ENCODE results near the gene STARD7.

Gene STARD7

DNA sequence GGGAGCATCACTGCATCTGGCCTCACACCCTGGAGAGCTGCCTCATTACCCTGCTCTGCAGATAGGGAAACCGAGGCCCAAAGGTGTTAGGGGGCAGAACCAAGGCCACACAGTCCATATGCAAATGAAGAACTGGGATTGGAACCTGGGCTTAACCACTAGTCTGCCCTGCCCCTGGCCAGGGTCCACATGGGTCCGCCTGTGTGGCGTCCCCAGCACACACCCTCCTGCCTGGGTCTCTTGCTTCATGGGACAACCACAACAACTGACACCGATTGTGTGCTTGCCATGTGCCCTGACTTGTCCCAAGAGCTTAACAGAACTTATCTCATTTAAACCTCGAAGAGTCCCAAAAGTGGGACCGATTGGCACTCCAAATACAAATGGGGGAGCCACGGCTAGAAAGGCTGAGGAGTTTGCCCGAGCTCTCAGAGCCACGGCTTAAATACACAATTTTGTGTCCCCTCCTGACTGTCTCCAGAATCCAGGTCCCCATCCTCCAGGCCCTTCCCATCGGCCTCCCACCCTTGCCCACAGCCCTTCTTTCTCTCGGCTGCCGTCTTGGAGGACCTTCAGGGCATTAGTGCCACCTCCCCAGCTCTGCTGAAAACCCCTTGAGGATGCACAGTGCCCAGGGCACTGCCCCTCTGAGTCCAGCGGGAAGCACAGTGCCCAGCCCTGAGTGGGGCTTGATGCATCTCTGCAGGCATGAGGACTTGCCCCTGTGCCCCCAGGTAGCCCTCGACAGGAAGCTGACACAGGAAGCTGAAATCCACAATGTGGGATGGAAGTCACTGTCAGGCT lies 57.6 kb downstream of the STARD7 start:
- TF ChIP-seq, protein P1, sequence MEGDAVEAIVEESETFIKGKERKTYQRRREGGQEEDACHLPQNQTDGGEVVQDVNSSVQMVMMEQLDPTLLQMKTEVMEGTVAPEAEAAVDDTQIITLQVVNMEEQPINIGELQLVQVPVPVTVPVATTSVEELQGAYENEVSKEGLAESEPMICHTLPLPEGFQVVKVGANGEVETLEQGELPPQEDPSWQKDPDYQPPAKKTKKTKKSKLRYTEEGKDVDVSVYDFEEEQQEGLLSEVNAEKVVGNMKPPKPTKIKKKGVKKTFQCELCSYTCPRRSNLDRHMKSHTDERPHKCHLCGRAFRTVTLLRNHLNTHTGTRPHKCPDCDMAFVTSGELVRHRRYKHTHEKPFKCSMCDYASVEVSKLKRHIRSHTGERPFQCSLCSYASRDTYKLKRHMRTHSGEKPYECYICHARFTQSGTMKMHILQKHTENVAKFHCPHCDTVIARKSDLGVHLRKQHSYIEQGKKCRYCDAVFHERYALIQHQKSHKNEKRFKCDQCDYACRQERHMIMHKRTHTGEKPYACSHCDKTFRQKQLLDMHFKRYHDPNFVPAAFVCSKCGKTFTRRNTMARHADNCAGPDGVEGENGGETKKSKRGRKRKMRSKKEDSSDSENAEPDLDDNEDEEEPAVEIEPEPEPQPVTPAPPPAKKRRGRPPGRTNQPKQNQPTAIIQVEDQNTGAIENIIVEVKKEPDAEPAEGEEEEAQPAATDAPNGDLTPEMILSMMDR (IDR thresholded peaks at IDR 0.05; ENCODE audit: low read depth, low read length): no peak
- no peak overlapping the region for H3K4me3 ChIP-seq (ENCODE audit: low read depth, low read length)

DNA sequence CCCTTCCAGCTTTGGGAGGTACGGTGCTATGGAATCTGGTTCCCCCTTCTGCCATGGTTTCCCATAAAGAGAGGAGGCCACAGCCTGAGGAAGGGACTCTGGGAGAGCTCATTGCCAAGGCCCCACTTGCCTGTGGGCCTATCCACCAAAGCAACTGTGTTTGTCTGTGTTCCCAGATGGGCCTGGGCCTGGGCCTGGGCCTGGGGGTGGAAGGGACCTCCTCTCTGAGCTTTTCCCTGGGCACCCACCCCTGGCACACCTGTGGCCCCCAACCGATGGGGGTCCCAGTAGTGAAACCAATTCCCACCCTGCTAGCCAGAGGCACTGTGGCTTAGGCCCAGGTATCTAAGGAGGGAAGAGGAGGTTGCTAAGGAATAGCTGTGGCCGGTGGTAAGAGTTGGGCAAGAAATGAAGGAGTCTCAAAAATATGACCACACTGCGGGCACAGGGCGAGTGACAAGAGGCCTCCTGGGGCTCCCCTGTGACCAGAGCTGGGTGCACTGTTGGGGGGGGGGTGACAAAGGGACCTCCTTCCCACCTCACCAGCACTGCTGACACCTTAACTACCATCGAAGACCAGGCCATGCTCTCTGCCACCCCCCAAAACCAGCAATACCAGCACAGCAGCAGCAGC lies 58.5 kb downstream of the STARD7 start:
- no peak overlapping the region for H3K4me3 ChIP-seq (ENCODE audit: low read depth, low read length)
- TF ChIP-seq, protein P1 (IDR thresholded peaks at IDR 0.05; ENCODE audit: low read depth, low read length): no peak

DNA sequence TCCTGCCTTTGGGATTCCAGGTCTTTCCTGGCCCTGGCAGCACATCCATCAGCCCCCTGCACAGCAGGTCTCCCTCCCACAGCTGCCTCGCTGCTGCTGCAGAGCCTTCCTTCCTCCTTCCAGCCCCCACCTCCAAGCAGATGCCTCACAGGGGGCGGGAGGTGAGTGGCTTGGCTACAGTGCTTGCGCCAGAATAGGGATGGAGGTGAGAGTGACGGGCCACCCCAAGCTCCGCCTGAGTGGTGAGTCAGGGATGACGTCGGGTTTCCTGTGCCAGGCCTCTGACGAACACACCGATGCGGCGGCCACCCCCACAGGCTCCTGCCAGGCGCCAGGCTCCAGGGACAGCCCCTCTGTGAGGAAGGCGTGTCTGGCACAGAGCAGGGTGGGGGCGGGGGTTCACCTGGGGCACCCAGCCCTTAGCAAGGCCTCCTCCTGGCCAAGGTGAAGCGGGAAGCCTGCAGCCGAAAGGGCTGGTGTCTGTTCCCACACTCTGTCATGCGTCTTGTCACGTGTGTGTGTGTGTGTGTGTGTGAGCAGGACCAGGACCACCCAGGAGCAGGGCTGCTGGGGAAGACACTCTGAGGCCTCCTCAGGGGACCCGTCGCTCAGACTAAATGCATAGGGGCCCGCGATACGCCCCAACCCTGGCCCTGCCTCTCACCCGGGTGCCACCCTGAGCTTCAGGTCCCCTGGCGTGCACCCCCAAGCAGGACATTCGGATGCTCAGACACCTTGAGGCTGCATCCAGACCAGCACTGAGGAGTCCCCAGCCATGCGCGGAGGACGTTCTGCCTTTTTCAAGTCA lies 60.0 kb downstream of the STARD7 start:
- TF ChIP-seq, protein P1 (IDR thresholded peaks at IDR 0.05; ENCODE audit: low read depth, low read length): no peak
- no peak overlapping the region for H3K4me3 ChIP-seq (ENCODE audit: low read depth, low read length)

DNA sequence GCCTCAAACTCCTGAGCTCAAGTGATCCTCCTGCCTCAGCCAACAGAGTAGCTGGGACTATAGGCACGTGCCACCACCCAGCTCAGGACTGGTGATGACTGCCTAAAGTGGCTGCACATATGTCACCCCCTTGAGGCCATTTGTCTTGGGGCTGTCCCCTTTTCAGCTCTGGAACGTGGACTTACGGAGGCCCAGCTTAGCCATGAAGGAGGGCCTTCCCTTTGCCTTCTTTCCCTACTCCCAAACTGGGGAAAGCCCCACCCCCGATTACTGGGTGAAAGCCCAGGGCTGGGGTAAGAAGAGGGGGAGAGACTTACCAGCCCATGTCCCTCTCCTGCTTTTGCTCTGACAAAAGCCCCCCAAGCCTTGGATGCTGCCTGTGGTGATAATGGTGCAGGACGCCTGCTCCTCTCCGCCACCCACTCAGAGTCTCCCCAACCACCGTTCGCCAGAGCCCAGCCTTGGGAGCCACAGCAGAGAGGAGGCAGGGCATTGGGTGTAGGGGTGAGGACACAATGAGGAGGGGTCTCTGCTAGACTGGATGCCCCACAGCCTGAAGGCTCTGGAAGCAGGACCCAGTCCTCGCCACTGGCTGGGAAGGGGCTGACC lies 60.9 kb downstream of the STARD7 start:
- TF ChIP-seq, protein P1 (IDR thresholded peaks at IDR 0.05; ENCODE audit: low read depth, low read length): no peak
- no peak overlapping the region for H3K4me3 ChIP-seq (ENCODE audit: low read depth, low read length)

DNA sequence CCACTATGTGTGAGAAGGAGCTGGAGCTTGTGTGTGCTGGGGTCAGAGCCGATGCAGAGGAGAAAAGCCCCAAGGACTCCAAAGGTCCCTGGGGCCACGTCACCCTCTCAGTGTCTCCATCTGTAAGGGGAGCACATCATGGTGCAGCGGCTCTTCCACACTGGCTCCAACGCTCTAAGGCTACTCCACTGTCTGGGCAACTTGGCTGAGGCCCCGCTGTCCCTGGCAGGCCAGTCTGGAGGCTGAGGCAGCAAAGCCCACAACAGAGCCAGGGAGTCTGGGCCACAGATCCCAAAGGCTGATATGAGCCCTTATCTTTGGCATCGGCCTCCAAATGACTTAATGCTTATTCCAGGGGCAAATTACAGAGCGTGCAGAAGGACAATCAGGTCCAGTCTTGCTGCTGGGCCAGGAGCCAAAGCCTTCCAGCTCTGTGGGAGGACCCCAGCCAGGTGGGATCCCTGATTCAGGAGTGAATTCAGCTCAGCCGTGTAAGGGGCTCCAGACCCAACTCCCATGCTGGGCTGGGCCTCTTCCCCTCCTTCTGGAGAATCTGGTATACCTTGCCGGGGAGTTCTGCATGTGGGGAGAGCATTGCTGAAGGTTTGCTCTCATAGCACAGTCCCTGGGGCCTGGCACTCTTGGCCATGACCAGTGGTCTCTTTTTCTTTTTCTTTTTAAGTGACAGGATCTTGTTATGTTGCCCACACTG lies 61.6 kb downstream of the STARD7 start:
- H3K4me3 ChIP-seq (ENCODE audit: low read depth, low read length): no peak overlapping the region
- TF ChIP-seq, protein P1 (IDR thresholded peaks at IDR 0.05; ENCODE audit: low read depth, low read length): no peak

DNA sequence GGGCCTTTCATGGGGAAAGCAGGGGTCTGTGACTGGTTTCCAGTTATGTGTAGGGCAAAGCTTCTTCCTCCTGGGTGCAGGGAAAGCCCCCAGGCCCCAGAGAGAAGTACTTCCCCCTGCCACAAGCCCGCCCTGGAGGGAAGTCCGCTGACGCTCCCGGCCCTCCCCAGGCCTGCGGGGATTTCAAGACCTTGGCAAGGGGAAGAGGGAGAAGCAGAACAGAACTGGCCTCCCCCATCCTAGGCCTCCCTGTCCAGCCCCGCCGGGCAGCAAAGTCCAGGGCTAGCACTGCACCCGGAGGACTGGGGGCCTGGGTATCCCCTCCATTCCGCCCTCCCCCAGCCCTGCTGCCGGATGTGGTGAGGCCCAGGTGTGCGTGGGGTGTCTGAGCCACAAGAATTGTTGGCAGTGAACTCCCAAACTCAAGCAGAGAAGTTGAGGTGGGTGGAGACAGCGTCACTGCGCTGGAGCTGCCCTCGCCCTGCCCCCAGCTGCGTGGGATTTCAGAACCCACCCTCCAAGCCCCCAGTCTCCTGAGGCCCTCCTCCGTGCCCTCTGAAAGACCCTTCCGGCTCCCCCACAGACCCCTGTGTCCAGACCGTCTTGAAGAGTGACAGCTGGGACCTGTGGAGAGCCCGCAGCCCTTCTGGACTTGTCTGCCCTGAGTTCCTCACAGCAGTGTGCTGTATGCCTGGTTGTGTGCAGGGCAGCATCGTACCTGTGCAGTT lies 62.3 kb downstream of the STARD7 start:
- no peak overlapping the region for H3K4me3 ChIP-seq (ENCODE audit: low read depth, low read length)
- TF ChIP-seq, protein P1 (IDR thresholded peaks at IDR 0.05; ENCODE audit: low read depth, low read length): no peak
